ENCODE measurements around the gene RAC2.
A peak's percentile ranks its signal among the peaks of the same experiment; 100 is the strongest.
"Not testable (repeated sequence)": the region's sequence is repeated elsewhere in the genome, so short reads cannot be mapped to it uniquely, and the experiment has no call there.

Gene RAC2

DNA sequence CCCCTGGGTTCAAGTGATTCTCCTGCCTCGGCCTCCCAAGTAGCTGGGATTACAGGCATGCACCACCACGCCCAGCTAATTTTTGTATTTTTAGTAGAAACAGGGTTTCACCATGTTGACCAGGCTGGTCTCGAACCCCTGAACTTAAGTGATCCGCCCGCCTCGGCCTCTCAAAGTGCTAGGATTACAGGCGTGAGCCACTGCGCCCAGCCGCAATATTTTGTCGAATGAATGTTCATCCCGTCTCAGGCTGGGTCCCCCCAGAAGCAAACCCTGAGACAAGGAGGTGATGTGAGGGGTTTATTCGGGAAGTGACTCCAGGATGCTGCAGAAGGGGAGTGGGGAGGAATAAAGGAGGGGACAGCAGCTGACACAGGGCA lies 10.7 kb downstream of the RAC2 start:
- DNase-seq, result not testable (repeated sequence)

DNA sequence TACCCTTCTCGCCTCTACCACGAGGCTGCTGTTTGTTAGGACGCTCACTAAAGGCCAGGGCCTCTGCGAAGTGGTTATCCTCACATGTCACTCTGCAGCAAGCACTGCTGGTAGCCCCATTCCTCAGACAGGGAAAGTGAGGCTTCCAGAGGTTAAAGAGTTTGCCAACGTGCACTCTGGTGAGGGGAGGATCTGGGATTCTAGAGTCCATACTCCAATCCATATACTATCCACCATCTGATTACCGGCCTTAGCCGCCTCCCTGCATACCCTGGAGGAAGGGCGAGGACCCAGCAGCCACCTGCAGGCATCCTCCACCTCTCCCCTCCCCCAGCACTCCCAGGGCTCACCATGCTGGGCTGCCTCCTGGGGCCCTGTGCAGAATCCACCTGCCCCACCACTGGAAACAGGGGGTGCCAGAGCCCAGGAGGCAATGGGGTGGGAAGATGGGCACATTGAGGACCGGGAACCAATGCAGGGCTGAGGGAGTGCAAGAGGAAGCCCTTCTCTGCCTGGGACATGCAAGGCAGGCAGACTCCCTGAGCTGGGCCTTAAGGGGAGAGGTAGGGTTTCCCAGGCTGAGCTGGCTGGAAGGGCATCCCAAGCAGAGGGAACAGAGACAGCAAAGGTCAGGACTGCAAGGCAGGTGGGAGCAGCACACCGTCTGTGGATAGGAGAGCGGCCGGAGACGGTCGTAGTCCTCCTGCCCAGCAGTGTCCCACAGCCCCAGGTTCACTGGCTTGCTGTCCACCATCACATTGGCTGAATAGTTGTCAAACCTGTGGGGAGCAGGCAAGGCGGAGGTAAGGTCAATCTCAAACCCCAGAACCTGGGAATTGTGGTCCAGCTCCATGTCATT lies 11.7 kb downstream of the RAC2 start:
- no peak for DNase-seq

DNA sequence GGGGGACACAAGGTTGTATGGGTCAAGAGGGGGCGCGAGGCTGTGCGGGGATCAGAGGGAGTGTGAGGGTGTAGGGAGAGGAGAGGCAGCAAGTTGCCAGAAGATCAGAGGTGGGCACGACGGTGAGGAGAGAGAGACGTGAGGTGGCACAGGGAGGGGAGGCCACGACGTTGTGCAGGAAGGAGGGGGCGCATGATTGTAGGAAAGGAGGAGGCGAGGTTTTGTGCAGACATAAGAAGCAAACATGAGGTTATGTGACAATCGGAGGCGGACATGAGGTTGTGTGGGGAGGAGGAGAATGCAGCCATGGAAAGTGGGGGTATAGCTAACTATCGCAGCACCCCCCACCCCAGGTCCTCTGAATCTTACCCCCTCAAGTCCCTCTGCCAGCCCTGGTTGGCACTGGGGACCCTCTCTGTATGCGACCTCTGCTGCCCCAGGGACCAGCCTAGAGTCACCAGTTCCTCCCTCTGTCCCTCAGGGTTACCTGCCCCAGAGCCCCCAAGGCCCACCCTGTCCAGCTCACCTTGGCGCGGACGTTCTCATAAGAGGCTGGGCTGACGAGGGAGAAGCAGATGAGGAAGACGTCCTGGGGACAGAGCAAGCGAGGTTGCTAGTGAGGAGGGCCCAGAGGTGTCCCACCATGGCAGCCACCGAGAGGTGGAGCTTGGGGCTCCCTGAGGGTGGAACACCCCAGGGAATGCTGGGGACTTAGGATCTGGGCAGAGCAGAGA lies 12.5 kb downstream of the RAC2 start:
- peak; percentile 59 to 69 for DNase-seq

DNA sequence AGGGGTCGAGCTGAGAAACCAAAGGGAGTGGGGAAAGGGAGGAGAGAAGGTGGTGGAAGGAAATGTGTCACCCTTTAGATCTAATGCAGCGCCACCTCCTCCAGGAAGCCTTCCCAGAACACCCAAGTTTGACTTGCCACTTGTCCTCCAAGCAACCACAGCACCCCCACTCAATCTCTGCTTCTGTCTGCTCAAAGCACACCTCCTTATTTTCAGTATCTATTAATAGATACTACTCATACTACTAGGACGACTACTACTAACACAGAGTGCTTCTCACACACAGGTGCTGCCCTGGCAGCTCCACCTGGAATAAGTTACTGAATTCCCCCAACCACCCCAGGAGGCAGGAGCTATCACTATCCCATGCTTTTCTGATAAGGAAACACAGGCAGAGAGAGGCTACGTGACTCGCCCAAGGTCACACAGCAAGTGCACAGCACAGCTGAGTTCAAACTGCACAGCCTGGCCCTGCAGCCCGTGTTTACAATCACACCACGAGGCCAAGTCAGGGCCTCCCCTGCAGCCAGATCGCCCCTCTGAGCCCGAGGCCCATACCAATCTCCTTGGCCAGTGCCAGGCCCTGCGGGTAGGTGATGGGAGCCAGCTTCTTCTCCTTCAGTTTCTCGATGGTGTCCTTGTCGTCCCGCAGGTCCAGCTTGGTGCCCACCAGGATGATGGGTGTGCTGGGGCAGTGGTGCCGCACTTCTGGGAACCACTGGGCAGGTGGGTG lies 13.2 kb downstream of the RAC2 start:
- peak; percentile 67 to 73 for DNase-seq

DNA sequence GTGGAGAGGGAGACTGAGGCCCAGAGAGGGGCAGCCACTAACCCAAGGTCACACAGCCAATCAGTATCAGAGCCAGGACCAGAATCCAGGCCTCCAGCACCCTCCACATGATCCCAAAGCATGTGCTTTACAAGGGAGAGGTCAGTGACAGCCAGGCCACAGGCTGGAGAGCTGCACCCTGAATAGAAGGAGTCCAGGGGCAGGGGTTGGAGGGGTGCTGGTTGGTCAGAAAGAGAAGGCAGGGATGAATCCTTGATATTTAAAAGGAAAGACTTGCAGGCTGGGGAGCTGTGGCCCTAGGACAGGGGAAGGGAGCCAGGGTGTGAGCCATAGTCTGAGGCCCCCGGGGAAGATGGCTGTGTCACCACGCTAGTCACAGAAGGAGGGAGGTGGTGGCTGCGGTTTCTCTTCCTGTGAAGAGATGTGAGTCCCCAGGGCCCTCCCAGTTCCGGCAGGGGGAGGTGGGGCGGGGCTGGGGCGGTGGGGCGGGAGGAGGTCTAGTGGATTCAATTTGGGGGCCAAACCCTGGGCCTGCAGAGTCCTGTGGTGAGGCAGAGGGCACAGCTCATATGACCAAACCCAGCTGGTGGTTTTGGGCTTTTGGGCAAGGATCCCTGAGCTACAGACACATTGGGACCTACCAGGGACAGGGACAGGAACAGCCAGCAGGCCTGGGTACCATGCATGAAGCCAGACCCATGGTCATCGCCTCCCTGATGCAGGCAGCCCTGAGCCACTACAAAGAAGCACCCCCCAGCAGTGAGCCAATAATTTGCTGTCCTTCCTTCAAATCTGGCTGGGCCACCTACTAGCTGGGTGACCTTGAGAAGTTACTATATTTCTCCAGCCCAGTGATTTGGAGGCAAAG lies 14.0 kb downstream of the RAC2 start:
- DNase-seq, result peak; percentile 90 to 91

DNA sequence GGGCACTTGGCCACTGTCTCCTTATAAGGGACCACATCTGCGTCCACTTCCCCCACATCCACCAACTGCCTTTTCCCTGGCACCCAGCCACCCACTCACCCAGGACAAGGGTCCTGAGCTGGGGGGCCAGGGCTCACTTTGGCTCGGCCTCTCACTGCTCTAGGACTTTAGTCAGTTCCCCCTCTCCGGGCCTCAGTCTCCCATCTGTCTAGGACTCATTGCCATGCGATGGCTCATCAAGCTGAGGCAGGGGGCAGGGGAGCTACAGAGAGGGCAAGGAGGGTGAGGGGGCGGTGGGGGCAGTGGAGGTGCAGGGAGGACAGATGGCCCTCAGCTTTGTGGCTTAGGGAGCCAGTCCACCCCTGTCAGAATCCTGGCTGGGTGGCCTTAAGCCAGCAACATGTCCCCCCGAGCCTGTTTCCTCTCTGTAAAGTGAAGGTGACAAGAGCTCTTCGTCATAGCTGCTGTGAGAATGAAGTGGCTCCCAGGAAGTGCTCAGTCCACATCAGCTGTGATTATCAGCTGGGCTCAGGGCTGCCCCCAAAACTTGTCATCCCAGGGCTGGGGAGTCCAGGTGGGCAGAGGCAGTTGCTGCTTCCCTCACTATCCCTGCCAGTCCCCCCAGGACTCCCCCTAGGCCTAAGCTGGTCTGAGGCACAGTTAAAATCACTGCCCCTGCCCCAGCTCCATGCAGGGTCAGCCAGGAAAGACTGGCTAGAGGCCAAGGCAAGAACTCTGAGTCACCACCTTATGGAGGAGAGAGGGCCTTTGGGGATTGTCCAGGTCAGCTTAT lies 14.9 kb downstream of the RAC2 start:
- DNase-seq, result no peak

DNA sequence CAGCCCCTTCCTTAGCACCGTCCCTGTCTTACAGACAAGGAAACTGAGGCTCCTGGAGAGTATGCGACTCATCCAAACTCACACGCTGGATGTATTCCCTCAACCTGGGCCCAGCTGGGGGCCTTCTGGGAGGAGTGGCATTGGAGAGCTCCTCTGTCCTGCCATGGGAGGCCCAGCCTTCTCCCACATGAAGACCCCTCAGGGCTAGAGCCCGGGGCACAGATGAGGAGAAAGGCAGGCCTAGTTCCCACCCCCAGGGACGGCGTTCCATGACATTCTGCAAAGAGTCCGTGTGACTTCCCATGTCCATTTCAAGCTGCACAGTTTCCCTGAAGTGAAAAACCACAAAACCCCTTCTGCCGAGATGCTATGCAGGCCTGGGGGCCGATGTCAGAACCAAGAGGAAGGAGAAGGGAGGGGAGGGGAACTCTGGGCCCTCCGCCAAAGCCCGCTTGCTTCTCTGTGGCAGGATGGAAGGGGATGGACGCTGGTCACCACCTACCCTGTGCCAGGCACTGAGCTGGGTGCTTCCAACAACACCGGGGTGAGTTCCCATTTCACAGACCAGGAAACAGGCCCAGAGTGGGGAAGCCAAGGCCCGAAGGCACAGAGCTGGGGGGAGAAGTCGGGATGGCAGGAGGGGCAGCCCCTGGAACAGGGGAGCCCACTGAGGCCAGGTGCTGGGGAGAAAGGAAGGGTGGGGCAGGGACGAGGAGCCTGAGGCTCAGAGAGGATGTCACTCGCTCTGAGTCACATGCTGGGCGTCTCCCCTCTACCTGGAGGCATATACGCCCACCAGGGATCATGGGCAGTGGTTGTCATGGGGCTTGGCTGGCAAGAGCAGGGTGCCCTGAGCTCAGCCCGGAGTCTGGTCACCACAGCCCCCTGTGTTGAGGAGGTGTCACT lies 15.7 kb downstream of the RAC2 start:
- DNase-seq, result peak; percentile 58 to 64

DNA sequence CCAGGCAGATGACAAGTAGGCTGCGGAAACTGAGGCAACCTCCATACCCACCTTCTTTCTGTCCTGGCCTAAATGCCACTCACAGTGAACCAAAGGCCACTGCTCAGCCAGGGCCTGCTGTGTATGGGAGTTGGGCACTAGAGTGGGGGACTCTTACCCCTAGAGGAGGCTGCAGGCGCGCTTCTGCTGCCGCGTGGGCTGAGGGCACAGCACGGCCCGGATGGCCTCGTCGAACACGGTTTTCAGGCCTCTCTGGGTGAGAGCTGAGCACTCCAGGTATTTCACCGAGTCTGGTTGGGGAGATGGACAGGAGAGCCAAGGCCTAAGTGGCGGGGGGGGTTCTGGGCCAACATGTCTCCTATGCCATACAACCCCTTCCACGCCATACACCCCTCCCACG lies 17.6 kb downstream of the RAC2 start:
- no peak for DNase-seq

DNA sequence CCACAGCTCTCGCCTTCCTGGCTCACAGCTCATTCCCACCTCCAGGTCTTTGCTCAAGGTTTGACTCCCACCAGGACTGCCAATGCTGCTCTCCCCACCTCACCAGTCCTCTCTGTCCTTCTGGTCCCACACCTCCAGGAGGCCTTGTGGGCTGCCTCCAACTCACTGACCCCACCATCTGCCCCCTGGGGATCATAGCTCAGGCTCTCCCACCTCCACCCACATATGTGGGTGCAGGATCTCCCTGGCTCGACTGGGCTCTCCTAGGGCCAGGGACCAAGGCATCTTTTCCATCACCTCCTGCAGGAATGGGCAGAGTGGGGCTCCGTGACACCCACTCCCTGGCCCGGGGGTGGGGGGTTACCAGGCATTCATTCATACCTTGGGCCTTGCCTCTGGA lies 18.0 kb downstream of the RAC2 start:
- no peak for DNase-seq

DNA sequence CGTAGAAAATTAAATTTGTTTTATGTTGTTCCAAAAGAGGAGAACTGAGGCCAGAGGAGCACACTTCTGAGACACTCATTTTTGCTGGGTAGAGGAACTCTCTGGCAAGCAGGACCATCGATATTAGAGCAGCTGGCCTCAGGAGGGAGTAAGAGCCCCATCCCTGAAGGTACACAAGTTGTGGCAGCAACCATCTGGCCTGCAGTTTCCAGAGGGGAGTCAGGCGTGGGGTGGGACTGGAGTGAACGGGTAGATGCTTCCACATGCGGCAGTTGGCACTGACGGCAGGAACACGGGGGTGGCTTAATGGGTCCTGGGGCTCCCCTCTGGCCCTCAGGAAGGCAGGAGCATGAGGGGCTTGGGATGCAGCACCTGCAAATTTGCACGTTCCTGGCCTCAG lies 18.6 kb downstream of the RAC2 start:
- no peak for DNase-seq

DNA sequence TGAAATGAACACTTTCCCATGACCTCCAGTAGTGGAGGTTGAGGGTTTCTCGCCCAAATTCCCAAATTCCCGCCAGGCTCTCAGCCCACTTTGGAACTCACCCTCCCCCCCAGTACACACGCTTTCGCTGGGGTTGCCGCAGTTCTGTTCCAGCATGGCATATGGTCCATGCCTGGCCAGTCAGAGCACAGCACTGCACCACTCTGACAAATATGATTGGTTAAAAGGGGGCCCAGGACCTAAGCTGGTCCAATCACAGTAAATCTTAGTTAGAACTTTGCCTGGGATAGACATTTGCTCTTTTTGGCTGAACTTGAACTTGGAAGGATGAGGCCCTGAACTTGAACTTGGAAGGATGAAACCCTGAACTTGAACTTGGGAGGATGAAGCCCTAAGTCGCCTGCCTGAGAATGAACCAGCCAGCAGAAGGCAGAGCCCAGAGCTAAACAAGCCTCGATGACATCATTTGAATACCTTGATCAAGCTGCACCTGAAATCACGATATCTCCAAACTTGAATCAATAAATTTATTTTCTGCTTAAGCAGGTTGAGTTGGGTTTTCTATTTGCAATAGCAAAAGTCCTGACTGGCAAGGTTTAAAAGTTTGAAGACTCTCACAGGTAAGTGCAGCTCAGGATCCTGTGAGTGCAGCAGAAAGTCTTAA lies 19.2 kb downstream of the RAC2 start:
- no peak for DNase-seq

DNA sequence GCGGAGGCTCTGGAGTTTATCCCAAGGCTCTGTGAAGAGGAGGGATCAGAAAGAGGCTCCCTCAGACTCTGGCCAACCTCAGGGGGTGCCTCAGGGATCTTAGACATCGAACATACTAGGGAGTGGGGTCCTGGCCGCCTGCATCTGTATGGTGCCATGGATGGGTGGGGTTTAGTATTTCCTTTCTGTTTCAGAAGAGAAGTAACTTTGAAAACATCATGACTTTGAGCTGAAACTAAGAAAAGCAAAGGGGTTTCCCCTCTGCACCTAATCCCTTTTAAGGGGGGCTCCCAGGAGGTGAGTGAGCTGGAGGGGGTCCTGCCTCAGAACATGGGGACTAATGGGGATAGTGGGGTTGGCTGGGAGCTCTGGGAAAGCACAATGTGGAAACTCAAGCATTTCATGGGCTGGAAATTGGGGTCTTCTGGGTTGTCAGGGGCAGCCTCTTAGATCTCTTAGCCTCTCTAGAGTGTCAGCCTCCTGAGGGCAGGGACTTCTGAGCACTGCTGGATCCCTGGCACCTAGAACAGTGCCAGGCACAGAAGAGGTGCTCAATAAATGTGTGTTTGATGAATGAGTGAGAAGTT lies 20.0 kb downstream of the RAC2 start:
- DNase-seq, result no peak

DNA sequence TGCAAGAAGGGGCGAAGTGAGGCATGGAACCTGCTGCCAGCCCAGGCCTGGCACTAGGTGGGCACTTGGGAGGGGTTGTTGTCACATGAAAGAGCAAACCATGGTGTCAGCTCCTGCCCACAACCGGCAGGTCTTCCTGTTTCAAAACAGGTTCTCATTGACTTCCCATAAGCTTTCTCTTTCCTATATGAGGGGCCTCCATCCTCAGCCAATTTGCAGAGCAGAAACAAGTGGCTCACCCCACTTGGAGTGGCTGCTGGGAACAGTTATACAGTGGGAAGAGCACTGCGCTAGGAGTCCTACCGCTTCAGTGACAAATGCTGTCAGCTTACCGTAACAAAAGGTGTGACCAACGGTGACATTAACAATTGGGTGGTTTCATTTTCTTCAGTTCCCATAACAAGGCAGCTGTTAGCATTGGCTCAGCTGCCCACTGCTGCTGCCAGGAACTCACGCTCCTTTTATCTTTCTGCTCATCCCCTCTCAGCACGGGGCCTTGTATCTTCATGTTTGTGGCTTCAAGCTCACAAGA lies 21.6 kb downstream of the RAC2 start:
- DNase-seq, result no peak

DNA sequence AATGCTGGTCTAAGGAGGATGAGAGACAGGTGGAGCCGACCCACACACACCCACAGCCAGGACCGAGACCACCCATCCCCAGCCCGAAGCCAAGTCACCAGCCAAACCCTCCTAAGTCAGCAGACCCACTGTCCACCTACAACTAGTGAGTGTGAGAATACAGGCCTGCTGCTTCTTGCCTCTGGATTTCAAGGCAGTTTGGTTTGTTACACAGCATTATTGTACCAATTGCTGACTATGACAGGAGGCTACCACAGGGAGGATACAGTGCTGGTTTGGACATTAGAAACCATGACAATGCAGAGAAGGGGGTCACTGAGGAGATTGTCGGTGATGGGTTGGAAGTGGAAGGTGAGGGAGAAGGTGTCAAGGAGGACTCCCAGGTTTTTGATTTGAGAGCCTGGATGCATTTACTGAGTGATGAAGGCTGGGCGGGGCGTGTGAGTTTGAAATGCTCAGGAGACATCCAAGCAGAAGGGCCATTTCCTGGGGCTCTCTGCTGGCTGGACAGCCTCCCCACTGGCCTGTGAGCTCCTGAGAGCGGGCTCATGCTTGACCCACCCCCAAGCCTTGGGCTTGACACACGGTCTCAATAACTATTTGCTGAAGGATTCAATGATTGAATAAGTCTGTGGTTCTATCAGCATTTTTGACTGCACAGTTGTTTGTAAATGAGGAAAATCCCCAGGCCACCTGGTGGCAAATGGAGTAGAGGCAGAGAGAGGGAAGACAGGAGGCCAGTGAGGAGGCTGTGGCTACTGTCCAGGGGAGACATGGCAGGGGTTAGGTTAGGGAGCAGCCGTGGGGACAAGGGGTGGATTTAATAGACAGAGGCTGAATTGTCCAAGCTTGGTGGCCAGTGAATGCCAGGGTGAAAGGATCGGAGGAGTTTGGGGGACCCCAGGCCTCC lies 22.4 kb downstream of the RAC2 start:
- no peak for DNase-seq

DNA sequence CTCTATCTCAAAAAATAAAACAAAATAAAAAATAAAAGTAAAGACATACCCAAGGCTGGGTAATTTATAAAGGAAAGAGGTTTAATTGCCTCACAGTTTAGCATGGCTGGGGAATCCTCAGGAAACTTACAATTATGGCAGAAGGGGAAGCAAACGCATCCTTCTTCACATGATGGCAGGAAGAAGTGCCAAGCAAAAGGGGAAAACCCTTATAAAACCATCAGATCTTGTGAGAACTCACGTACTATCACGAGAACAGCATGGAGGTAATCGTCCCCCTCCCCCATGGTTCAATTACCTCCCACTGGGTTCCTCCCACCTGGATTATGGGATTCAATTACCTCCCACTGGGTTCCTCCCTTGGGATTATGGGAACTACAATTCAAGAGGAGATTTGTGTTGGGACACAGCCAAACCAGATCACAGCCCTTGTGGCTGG lies 23.5 kb downstream of the RAC2 start:
- no peak for DNase-seq

DNA sequence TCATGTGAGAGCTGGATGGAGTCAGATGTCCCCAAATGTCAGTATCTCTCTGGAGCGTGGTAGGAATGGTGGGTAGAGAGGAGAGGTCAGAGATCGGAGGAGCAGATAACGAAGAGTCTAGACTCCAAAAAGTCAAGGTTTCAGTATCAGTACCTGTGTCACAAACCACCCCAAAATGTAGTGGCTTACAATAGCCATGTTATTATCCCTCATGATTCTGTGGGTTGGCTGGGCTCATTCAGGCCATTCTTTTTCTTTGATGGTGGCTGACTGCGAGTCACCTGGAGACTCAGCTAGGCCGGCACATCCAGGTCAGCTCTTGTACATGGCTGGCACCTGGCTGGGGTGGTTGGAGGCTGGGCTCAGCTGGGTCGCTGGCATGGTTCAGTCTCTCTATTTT lies 24.5 kb downstream of the RAC2 start:
- no peak for DNase-seq

DNA sequence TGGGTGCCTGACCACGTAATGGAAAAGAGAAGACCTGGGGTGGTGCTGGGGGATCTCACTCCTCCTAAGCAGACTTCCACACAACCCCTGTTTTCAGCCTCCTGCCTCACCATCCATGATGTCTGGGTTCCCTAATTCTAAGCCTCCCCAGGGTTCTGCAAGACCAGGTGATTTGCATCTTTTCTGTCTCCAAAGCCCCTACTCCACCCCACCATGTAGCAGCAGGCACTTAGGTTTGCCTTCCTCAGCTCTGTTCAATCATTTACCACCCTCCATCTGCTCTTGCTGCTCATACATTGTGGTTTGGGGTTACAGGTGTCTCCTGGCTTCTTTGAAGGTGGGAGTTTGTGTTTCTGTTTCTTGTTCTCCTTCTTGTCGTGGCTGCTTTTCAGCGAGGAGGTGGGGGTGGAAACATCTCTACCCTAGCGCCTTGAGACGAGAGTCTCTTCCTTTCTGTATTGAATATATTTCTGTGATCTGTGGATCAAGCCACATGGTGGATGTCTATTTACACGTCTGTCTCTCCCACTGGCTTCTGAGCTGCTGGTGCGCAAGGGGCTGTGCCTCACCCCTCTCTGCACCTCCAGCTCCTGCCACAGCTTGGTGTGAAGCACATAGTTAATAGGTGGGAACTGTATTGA lies 25.2 kb downstream of the RAC2 start:
- peak; percentile 68 to 72 for DNase-seq

DNA sequence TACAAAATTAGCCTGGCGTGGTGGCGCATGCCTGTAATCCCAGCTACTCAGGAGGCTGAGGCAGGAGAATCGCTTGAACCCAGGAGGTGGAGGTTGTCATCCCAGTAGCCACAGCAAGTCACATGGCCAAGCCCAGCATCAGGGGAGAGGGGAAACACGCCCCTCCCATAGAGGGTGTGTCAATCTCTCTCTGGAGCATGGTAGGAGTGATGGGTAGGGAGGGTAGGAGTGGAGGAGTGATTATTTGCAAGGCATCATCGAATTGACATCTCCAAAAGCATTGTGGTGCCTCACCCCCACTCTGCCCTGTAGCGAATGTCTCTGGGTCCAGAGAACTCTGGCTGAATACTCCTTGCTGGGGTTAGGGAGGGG lies 25.7 kb downstream of the RAC2 start:
- DNase-seq, result no peak
